ENCODE data around the gene CTXND1. TPM values are rescaled to one million over a fixed set of nuclear protein-coding genes. Genes with fewer than 3 reads are reported as not detected.

CTXND1 gene
- total RNA-seq, 3 donors from 2014 or later = 0.09 to 0.70 (median 0.19) TPM

GRCh38 chr15:80266745-80267144 lies 14.7 kb upstream of the CTXND1 start:
- ATAC-seq = no peak
- intact Hi-C loops (cut with DNase I, micrococcal nuclease) = no loop called here
- H3K4me3 ChIP-seq = no peak overlapping the region

GRCh38 chr15:80266113-80266512 lies 14.1 kb upstream of the CTXND1 start:
- no peak for ATAC-seq
- intact Hi-C loops (cut with DNase I, micrococcal nuclease) = no loop called here
- TF ChIP-seq, protein P1, sequence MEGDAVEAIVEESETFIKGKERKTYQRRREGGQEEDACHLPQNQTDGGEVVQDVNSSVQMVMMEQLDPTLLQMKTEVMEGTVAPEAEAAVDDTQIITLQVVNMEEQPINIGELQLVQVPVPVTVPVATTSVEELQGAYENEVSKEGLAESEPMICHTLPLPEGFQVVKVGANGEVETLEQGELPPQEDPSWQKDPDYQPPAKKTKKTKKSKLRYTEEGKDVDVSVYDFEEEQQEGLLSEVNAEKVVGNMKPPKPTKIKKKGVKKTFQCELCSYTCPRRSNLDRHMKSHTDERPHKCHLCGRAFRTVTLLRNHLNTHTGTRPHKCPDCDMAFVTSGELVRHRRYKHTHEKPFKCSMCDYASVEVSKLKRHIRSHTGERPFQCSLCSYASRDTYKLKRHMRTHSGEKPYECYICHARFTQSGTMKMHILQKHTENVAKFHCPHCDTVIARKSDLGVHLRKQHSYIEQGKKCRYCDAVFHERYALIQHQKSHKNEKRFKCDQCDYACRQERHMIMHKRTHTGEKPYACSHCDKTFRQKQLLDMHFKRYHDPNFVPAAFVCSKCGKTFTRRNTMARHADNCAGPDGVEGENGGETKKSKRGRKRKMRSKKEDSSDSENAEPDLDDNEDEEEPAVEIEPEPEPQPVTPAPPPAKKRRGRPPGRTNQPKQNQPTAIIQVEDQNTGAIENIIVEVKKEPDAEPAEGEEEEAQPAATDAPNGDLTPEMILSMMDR (IDR thresholded peaks at IDR 0.05) = no peak
- H3K9me3 ChIP-seq = no peaks in the 10 kb centered on the region
- no peaks in the 10 kb centered on the region for H3K36me3 ChIP-seq (ENCODE audit: low read depth)
- H3K4me3 ChIP-seq = no peak overlapping the region
- DNase-seq = no peak
- H3K4me1 ChIP-seq (ENCODE audit: low read depth) = no peaks in the 10 kb centered on the region

More at GRCh38 chr15:80266745-80267144, 14.7 kb upstream of the CTXND1 start:
- Histone ChIP-seq H3K36me3 (ENCODE audit: low read depth) (no peaks in the 10 kb centered on the region), H3K9me3 (no peaks in the 10 kb centered on the region), H3K4me1 (ENCODE audit: low read depth) (no peaks in the 10 kb centered on the region)
- no peak for DNase-seq
- TF ChIP-seq, protein P1 (IDR thresholded peaks at IDR 0.05) = no peak

- Histone ChIP-seq H3K36me3 (ENCODE audit: low read depth) (no peaks in the 10 kb centered on the region), H3K4me1 (ENCODE audit: low read depth) (no peaks in the 10 kb centered on the region), H3K9me3 (no peaks in the 10 kb centered on the region), H3K4me3 (no peak overlapping the region)
- no peak for ATAC-seq
- TF ChIP-seq, protein P1 (IDR thresholded peaks at IDR 0.05) = no peak
- DNase-seq = no peak
- intact Hi-C loops (cut with DNase I, micrococcal nuclease) = no loop called here
Measured at GRCh38 chr15:80265021-80265420, 13.0 kb upstream of the CTXND1 start.

DNA sequence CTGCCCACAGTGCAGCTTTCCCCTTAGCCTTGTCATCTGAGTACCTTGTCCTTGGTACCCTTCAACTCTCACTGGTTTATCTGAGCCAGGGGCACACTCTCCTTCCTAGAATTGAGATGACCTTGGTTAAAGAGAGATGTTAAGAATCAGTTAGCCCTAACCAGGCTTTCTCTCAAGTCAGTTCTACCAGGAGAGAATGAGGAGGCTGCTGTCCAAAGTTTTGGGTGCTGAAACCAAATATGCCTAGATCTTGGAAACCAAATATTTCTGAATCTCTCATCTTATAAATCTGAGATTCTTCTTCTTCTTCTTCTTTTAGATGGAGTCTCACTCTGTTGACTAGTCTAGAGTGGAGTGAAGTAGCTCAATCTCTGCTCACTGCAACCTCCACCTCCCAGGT lies 12.0 kb upstream of the CTXND1 start:
- TF ChIP-seq, protein P1 (IDR thresholded peaks at IDR 0.05) = no peak
- no peak for ATAC-seq
- intact Hi-C loops (cut with DNase I, micrococcal nuclease) = no loop called here

GRCh38 chr15:80260551-80260950 lies 8.5 kb upstream of the CTXND1 start:
- Histone ChIP-seq H3K4me1 (ENCODE audit: low read depth) (no peaks in the 10 kb centered on the region), H3K36me3 (ENCODE audit: low read depth) (no peaks in the 10 kb centered on the region), H3K9me3 (no peaks in the 10 kb centered on the region), H3K4me3 (no peak overlapping the region)
- DNase-seq (peak in 1 of 3 donors; percentile 9), ATAC-seq (peak; percentile 16)
- TF ChIP-seq, protein P1 (IDR thresholded peaks at IDR 0.05) = no peak
- intact Hi-C loops (cut with DNase I, micrococcal nuclease) = no loop called here

More for the DNA sequence above, 12.0 kb upstream of the CTXND1 start:
- H3K9me3 ChIP-seq = no peaks in the 10 kb centered on the region
- no peaks in the 10 kb centered on the region for H3K4me1 ChIP-seq (ENCODE audit: low read depth)
- no peak overlapping the region for H3K4me3 ChIP-seq
- DNase-seq = no peak
- no peaks in the 10 kb centered on the region for H3K36me3 ChIP-seq (ENCODE audit: low read depth)

DNA sequence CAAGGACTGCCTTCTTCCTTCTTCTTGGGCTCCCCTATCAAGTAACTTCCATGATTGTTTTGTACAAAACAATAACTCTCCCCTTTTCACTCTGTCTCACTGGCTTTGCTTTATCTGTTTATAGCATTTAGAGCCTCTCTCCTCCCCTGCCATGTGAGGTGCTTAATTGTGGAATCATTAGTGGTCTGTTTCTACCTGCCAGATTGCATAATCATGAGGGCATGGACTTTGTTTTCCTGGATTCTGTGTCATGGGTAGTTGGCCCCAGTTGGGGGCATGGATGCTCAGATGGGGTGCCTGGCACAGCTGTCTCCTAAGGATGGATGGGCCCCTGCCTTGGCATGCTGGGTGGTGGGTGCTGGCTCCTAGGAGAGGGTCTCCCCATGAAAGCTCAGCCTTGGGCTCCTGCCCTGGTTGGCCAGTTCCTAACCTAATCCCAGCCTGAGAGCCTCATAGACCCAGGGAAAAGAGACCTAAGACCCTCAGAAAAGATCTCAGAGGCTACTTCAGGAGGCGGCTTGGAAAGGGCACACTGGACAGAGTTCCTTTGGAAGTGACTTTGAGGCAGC lies 8.0 kb upstream of the CTXND1 start:
- DNase-seq (no peak), ATAC-seq (no peak)
- intact Hi-C loops (cut with DNase I, micrococcal nuclease) = no loop called here
- H3K4me1 ChIP-seq (ENCODE audit: low read depth) = no peaks in the 10 kb centered on the region
- TF ChIP-seq, protein P1 (IDR thresholded peaks at IDR 0.05) = no peak
- H3K36me3 ChIP-seq (ENCODE audit: low read depth) = no peaks in the 10 kb centered on the region
- H3K4me3 ChIP-seq = no peak overlapping the region
- H3K9me3 ChIP-seq = no peaks in the 10 kb centered on the region
